CD4-positive, alpha-beta T cell treated with Interleukin-4 for 4 hours (primary cell): ENCODE results near the gene OR1E2.
"Not testable (repeated sequence)": the region's sequence is repeated elsewhere in the genome, so short reads cannot be mapped to it uniquely, and the experiment has no call there.

ENCODE experiments used
- DNase-seq: peaks from one replicate; pipeline ENCODE4 v3.0.0-alpha.2; 2020

The OR1E2 gene, protein sequence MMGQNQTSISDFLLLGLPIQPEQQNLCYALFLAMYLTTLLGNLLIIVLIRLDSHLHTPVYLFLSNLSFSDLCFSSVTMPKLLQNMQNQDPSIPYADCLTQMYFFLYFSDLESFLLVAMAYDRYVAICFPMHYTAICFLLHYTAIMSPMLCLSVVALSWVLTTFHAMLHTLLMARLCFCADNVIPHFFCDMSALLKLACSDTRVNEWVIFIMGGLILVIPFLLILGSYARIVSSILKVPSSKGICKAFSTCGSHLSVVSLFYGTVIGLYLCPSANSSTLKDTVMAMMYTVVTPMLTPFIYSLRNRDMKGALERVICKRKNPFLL

GRCh38 chr17:3433741-3434140 is at the start of gene OR1E2:
OR1E2 (minus strand) TSS chr17:3433841; CDS start chr17:3433841, 0 bp downstream.
- no peak for DNase-seq

DNA sequence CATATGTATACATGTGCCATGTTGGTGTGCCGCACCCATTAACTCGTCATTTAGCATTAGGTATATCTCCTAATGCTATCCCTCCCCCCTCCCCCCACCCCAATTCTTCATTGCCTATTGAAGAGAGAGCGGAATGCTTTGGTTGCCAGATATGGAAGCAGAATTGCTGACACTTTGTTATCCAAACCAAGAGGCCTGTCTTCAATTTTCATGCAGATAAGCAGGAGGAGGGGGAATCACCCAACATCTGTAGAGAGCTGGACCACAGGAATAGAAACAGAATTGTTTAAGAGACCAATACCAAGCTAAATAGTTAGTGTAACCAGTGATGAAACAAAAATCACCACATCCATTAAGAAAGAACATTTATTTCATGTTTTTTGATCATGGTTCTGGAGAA is 49.2 kb upstream of the OR1E2 start:
- DNase-seq = no peak

DNA sequence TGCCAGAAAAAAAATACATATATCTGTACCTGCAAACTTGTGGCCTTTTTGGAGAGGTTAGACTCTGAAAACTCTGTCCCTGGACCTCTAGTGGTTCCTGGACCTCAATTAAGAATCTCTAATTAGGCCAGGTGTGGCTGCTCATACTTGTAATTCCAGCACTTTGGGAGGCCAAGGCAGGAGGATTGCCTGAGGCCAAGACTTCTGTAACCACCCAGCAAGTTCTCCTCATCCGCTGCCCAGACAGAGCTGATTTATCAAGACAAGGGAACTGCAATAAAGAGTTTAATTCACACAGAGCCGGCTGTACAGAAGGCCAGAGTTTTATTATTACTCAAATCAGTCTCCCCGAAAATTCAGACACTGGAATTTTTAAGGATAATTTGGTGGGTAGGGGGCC is 46.3 kb upstream of the OR1E2 start:
- DNase-seq = no peak

DNA sequence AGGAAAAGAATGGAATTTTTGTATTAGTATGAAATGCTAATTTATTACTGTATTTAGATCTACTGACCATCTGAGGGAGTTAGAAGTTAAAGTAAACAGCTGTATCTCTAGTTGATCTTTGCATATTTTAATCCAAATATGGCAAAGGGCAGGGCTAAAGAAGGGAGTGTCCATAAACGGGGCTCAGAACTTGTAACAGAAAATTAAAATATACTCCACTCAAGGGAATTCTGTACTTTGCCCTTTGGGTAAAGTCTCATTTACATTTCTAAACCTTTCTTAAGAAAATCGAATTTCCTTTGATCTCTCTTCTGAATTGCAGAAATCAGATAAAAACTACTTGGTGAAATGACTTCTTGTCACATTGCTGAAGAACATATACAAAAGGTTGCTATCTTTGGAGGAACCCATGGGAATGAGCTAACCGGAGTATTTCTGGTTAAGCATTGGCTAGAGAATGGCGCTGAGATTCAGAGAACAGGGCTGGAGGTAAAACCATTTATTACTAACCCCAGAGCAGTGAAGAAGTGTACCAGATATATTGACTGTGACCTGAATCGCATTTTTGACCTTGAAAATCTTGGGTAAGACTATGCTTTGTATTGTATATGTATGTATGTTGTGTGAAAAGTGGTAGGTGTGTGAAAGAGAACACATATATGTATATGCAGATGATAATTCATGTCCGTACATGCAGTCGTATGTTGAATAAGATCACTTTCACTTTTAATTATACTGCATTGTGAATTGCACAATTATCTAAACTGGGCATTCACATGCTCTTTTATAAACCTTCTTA is 42.4 kb upstream of the OR1E2 start, which contains the start of gene ASPA:
ASPA (plus strand) TSS at position 186 of the 799 bp plus-strand sequence; CDS start at position 349, 163 bp downstream.
- DNase-seq = no peak

DNA sequence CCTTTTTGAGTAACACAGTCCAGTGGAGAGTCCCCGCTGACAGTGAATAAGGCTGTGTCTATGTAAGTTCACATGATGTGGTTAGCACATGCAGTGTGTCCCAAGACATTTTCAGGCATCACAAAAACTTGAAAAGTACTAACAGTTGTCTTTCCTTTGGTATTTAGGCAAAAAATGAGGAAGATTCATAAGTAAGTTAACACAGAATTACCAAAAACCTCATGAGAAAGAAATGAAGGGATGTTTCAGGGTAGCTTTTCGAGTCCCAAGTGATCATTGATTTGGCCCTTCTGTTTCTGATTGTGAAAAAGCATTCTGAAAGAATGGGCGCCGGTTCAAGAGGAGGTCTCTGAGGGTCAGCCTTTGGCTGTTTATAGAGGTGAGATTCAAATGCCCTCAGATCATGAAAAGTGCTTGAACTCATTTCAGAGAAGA is 41.6 kb upstream of the OR1E2 start:
- DNase-seq = no peak

- DNase-seq = no peak
Measured at GRCh38 chr17:3474212-3474611, 40.6 kb upstream of the OR1E2 start.

GRCh38 chr17:3472137-3472536 is 38.5 kb upstream of the OR1E2 start:
- no peak for DNase-seq

GRCh38 chr17:3471599-3471998 is 38.0 kb upstream of the OR1E2 start, which contains the start of gene SPATA22:
SPATA22 (minus strand) TSS chr17:3471819; CDS start chr17:3469325, 2,494 bp downstream.
- no peak for DNase-seq

GRCh38 chr17:3469529-3469928 is 35.9 kb upstream of the OR1E2 start:
- no peak for DNase-seq

DNA sequence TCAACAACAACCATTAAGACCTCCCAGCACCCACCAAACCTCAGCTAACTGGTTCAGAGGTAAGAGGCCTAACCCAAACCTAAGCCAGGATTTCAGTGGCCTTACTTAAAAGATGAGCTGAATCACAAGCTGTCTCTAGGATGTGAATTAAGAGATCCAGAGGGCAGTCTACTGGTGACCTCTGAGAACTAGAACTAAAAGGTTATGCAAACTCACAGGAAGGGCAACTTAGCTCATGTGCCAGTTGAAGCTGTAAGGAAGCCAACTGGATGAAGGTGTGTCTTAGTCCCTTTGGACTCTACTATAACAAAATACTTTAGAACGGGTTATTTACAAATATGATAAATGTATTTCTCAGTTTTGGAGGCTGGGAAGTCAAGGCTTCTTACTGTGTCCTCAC is 32.7 kb upstream of the OR1E2 start:
- DNase-seq = not testable (repeated sequence)

GRCh38 chr17:3448059-3448665 is 14.5 kb upstream of the OR1E2 start:
- no peak for DNase-seq

DNA sequence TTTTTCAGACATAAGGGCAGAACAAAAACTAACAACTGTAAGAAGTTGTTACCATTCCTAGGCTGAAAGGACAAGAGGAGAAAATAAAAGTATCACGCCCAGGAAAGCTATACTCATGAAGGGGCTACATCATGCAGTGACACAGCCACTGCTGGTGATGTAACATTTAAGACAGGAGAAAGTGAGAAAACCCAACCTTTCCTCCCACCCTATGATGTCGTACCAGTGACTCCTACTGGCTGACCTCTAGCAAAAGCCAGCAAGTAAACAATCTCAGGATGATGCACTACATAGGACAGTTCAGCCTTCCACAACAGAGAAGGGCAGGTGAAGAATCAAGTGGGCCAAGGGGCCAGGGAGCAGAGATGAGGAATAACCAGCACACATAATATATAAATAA is 14.0 kb upstream of the OR1E2 start:
- no peak for DNase-seq

DNA sequence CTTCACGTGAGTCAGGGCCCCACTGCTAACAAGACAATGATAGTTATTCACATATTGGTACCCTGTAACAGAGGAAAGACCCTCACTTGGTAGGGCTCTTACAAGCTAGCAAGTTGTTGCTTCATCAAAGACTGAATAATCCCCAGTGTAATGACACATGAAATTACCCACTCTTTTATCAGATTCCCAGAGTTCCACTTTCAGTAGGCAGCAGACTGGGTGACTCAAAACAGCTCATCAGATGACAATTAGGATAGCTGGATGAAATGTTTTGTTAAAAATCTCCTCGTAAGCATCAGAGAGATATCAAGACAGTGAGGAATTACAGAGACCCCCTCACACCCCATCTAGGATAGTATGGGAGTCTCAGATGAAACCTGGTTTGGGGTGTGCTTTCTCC is 6.8 kb upstream of the OR1E2 start:
- DNase-seq = no peak

DNA sequence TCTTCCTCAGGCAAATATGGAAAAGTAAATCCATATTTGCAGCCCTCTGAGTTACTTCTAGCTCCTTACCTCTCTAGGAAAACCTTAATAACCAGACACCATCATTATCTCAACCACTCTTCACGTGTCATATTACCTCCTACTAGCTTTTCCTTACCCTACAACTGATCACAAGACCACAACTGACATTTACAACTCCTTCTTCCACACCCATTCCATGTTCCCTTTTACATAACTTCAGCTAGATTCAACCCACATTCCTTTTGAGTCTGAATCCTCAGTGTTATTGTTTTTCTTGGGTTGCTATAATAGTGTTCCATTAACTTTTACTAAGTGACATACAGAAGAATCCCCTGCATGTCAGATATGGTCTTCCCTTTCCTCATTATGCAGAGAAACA is 4.7 kb upstream of the OR1E2 start:
- DNase-seq = no peak

DNA sequence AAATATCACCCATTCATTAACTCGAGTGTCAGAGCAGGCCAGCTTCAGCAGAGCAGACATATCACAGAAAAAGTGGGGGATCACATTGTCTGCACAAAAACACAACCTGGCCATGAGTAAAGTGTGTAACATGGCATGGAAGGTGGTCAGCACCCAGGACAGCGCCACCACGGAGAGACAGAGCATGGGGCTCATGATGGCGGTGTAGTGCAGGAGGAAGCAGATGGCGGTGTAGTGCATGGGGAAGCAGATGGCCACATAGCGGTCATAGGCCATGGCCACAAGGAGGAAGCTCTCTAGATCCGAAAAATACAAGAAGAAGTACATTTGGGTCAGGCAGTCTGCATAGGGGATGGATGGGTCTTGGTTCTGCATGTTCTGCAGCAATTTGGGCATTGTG is 426 bp downstream of the OR1E2 start:
- DNase-seq = peak; percentile 10

DNA sequence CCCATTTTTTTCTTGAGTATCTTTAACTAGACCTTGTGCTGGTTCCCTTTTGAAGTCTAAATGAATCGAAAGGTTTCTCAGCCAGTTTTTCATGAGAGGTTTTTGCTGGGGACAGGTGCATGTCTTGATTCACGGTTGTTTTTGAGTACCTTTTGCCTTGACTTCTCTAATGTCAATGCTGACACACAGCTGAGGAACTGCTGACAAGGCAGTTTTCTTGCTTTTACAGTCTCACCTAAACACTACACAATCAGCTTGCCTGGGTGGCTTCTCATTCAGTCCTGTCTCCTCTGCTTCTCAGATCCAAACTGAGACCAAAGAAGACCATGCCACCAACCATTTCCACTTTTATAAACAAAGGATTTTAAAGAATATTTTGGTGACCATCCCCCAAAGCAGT is 15.4 kb downstream of the OR1E2 start:
- DNase-seq = no peak

DNA sequence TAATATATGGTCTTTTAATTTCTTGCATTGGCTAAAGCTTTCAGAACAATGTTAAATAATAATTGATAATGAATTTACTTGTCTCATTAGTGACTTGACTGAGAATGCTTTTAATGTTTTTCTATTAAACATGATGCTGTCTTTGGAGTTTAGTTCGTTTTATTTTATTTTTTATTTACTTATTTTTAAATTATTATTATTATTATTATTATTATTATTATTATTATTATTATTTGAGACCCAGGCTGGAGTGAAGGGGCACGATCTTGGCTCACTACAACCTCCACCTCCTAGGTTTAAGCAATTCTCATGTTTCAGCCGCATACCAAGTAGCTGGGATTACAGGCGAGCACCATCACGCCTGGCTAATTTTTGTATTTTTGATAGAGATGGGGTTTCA is 18.0 kb downstream of the OR1E2 start:
- DNase-seq = no peak

- not testable (repeated sequence) for DNase-seq
Measured at GRCh38 chr17:3412216-3412615, 21.4 kb downstream of the OR1E2 start.

GRCh38 chr17:3411070-3411469 is 22.6 kb downstream of the OR1E2 start, which contains the start of gene OR3A3:
OR3A3 (plus strand) TSS chr17:3411370.
- DNase-seq = no peak

- not testable (repeated sequence) for DNase-seq
Measured at GRCh38 chr17:3403856-3404255, 29.8 kb downstream of the OR1E2 start.

GRCh38 chr17:3401786-3402185 is 31.9 kb downstream of the OR1E2 start:
- DNase-seq = no peak

DNA sequence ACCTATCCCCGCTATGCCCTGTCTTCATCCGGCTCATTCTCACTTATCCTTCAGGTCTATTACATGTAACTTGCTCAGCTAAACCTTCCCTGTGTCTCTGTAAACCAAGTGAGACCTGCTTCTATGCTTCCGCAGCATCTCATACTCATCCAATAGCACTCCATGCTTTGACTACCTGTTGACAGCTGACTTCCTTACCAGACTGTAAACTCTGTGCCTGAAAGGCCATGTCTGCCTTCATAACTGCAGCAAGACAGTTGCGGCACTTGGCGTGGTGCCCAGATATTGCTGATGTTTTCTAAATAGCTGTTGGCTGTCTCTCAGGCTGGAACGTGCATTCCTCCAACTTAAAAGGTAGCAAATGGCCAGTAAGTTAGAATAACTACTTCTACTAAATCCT is 33.6 kb downstream of the OR1E2 start:
- no peak for DNase-seq

GRCh38 chr17:3398310-3398709 is 35.3 kb downstream of the OR1E2 start, which contains the start of gene OR1E1:
OR1E1 (minus strand) TSS chr17:3398410; CDS start chr17:3398410, 0 bp downstream.
- no peak for DNase-seq
